Glutamatergic neuron (in vitro differentiated cells): ENCODE data around the gene RXRG. TPM values are rescaled to one million over a fixed set of nuclear protein-coding genes. Genes with fewer than 3 reads are reported as not detected.

Source experiments
- DNase-seq: peaks from one replicate; pipeline ENCODE4 v3.0.0; 2022
- H3K27ac Mint-ChIP-seq: one replicate; pipeline ENCODE4 v1.8.0; 2020; ENCODE audit warnings: mild to moderate bottlenecking, mixed read lengths, inconsistent platforms; ENCODE audit not compliant: unreplicated experiment
- H3K27me3 Mint-ChIP-seq: one replicate; pipeline ENCODE4 v1.8.0; 2020; ENCODE audit warnings: mild to moderate bottlenecking, moderate library complexity, mixed read lengths, inconsistent platforms; ENCODE audit not compliant: unreplicated experiment
- H3K36me3 Mint-ChIP-seq: one replicate; pipeline ENCODE4 v1.8.0; 2020; ENCODE audit warnings: mild to moderate bottlenecking, mixed read lengths, inconsistent platforms; ENCODE audit not compliant: unreplicated experiment
- H3K4me1 Mint-ChIP-seq: one replicate; pipeline ENCODE4 v1.8.0; 2020; ENCODE audit warnings: mild to moderate bottlenecking, low read depth, mixed read lengths, inconsistent platforms; ENCODE audit not compliant: unreplicated experiment
- H3K4me3 Mint-ChIP-seq: one replicate; pipeline ENCODE4 v1.8.0; 2020; ENCODE audit warnings: mild to moderate bottlenecking, mixed read lengths, inconsistent platforms; ENCODE audit not compliant: unreplicated experiment
- H3K9me3 Mint-ChIP-seq: one replicate; pipeline ENCODE4 v1.8.0; 2020; ENCODE audit warnings: mild to moderate bottlenecking, moderate library complexity, mixed read lengths, inconsistent platforms; ENCODE audit not compliant: unreplicated experiment
- CTCF ChIP-seq: fragments of 200-600 bp; sonication (generic); IDR thresholded peaks from one replicate; pipeline ENCODE4 v1.5.0; 2021; ENCODE audit not compliant: partially characterized antibody, unreplicated experiment
- total RNA-seq: library from RNA; stranded (reverse); fragmentation: NEBNext Ultra II Directional; extraction: Animal tissue kit (Norgen Biotek cat#: 25700); gene quantifications from one replicate; pipeline ENCODE4 v1.2.1, GENCODE V29; 2021; ENCODE audit not compliant: unreplicated experiment

RXRG gene
- total RNA-seq, 1 donor from 2014 or later: 10.4 TPM

DNA sequence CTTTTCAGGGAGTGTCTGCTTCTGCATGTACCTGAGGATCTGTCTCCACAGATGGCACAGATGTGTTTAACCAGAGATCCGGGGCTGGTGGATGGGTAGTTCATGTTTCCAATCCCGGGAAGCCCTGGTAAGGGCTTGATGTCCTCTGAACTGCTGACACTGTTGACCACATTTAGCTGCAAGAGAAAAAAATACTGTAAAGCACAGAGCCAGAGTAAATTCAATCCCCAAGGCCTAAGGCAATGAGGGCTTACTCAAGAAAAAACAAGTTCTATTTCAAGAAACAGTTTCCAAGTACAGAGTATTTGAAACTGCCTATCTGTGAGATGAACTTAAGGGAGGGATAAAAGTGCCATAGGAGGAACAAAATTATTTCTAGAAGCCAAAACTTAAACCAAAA is 25.1 kb downstream of the RXRG start:
- TF ChIP-seq CTCF: no peak
- H3K9me3 Mint-ChIP-seq: no peaks in the 10 kb centered on the region
- peaks cover 20% of the 10 kb centered on the region for H3K4me1 Mint-ChIP-seq
- DNase-seq: no peak
- no peak overlapping the region for H3K4me3 Mint-ChIP-seq
- H3K27me3 Mint-ChIP-seq: peaks cover 3% of the 10 kb centered on the region
- no peaks in the 10 kb centered on the region for H3K36me3 Mint-ChIP-seq
- no peak overlapping the region for H3K27ac Mint-ChIP-seq

DNA sequence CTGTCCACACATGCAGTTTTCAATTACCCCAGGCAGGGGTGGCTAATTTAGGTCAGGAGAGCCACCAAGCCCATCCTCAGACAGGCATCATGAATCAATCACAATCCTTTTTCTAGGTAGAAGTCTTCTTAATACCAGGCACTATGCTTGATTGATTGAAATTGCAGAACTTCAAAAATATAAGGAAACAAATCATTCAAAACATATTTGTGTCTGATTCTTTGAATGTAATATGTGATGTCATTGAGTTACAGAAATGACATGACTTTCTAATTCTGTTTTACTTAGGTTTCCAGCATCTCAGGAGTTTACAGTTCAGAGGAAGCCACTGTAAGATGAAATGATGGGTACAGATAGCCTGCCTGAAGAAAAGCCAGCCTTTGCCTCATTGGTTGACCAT is 26.7 kb downstream of the RXRG start:
- Mint-ChIP-seq H3K27me3 (no peaks in the 10 kb centered on the region), H3K4me1 (peaks cover 8% of the 10 kb centered on the region), H3K36me3 (no peaks in the 10 kb centered on the region), H3K9me3 (no peaks in the 10 kb centered on the region), H3K27ac (no peak overlapping the region), H3K4me3 (no peak overlapping the region)
- TF ChIP-seq CTCF: no peak
- DNase-seq: no peak

GRCh38 chr1:165416876-165417275 is 28.1 kb downstream of the RXRG start:
- no peak for DNase-seq
- Mint-ChIP-seq H3K9me3 (no peaks in the 10 kb centered on the region), H3K4me3 (no peak overlapping the region), H3K27ac (no peak overlapping the region), H3K4me1 (no peaks in the 10 kb centered on the region), H3K27me3 (no peaks in the 10 kb centered on the region), H3K36me3 (no peaks in the 10 kb centered on the region)
- no peak for TF ChIP-seq CTCF

DNA sequence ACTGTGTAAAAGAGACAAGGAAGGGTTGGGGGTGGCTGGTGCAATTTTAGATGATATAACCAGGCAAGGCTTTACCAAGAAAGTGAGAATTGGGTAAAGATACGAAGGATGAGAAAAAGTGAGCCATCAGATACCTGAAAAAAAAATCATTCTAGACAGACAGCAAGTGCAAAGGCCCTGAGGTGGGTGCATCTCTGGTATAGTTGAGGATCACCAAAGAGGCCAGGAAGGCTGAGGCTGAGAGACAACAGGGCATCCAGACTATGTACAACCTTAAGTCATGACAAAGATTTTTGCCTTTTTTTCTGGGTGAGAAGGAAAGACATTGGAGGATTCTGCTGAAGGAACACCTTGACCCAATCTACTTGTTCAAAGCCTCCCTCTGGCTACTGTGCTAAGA is 29.9 kb downstream of the RXRG start:
- Mint-ChIP-seq H3K9me3 (no peaks in the 10 kb centered on the region), H3K27me3 (no peaks in the 10 kb centered on the region), H3K4me3 (no peak overlapping the region), H3K27ac (no peak overlapping the region), H3K4me1 (no peaks in the 10 kb centered on the region), H3K36me3 (no peaks in the 10 kb centered on the region)
- no peak for TF ChIP-seq CTCF
- DNase-seq: no peak

DNA sequence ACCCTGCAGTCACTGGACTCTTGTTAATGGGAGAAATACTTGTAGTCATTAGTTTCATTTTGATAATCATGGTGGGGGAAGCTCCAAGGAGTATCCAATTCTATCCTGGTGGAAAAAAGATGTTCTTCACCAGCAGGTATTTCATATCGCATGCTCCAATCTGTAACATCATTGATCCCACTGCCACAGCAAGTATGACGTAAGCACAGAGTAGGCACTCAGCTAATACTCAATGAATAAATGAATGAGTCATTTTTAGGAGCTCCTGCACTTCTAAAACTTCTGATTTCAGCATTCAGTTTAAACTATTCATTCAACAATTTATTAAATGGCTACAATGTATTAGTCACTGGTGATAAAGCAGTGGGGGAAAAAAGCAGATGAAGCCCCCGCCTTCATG is 30.3 kb downstream of the RXRG start:
- Mint-ChIP-seq H3K27ac (no peak overlapping the region), H3K36me3 (no peaks in the 10 kb centered on the region), H3K9me3 (no peaks in the 10 kb centered on the region), H3K27me3 (no peaks in the 10 kb centered on the region), H3K4me3 (no peak overlapping the region), H3K4me1 (no peaks in the 10 kb centered on the region)
- TF ChIP-seq CTCF: no peak
- no peak for DNase-seq
